B cell (primary cell): Measurements from ENCODE around the gene NFILZ. TPM values are rescaled to one million over a fixed set of nuclear protein-coding genes. Genes with fewer than 3 reads are reported as not detected.

Experiments
- ATAC-seq: fragments of 200-7000 bp; cut with Tn5 transposase; one replicate; pipeline ENCODE4 v1.10.0; 2021; ENCODE audit warnings: low read depth, mild to moderate bottlenecking, moderate number of reproducible peaks, moderate library complexity
- CTCF ChIA-PET: fragments of 350-600 bp; sonication (Branson Sonifier 250); formaldehyde crosslinking; loops from one replicate; lab custom pipeline; 2021; ENCODE audit warnings: antibody characterized with exemption, inconsistent platforms; lab: Charles Lee
- POLR2A ChIA-PET: fragments of 350-600 bp; sonication (Branson Sonifier 250); formaldehyde crosslinking; loops from one replicate; lab custom pipeline; 2021; ENCODE audit warnings: antibody characterized with exemption; lab: Charles Lee
- DNase-seq: peaks from one replicate; pipeline ENCODE4 v3.0.0; 2013
- H2AFZ ChIP-seq: 2 replicates; pipeline ENCODE4 v1.6.1; 2012; ENCODE audit warnings: mild to moderate bottlenecking, low read depth, low read length; ENCODE audit not compliant: insufficient read depth, poor library complexity, severe bottlenecking
- H3K27ac ChIP-seq, 2 donors: 1 replicate in 1 of 2; 2 replicates in 1 of 2; pipeline ENCODE4 v1.5.1; 2012 to 2013; ENCODE audit warnings: low read length in 2 of 2, mild to moderate bottlenecking in 2 of 2, moderate library complexity in 1 of 2
- H3K27me3 ChIP-seq, 4 experiments: fragments of 200-600 bp in 1 of 4; sonication (generic) in 1 of 4; replicated peaks in 1 of 4; 1 replicate in 2 of 4; 2 replicates in 2 of 4; pipeline versions ENCODE4 v1.6.1 to v1.7.0; 2013 to 2016; ENCODE audit warnings: low read length in 3 of 4, mild to moderate bottlenecking in 2 of 4, mixed read lengths in 1 of 4, moderate library complexity in 1 of 4; ENCODE audit not compliant: insufficient read depth in 4 of 4, control insufficient read depth in 3 of 4; ENCODE audit errors: control extremely low read depth in 1 of 4
- H3K36me3 ChIP-seq, 2 experiments: replicated peaks in 1 of 2; 1 replicate in 1 of 2; 2 replicates in 1 of 2; pipeline versions ENCODE4 v1.6.1 to v1.7.1; 2013; ENCODE audit warnings: low read length in 1 of 2; ENCODE audit not compliant: insufficient read depth in 2 of 2, control insufficient read depth in 1 of 2; ENCODE audit errors: control extremely low read depth in 1 of 2, extremely low read depth in 1 of 2
- H3K4me1 ChIP-seq, 2 donors: fragments of 200-600 bp in 1 of 2; sonication (generic) in 1 of 2; 1 replicate in 1 of 2; 2 replicates in 1 of 2; pipeline versions ENCODE4 v1.5.1 to v1.6.1; 2013 to 2017; ENCODE audit warnings: low read length in 2 of 2; ENCODE audit not compliant: control insufficient read depth in 2 of 2, insufficient read depth in 2 of 2
- H3K4me2 ChIP-seq: replicated peaks from 2 replicates; pipeline ENCODE3; 2012; ENCODE audit warnings: mild to moderate bottlenecking, low read depth, low read length; ENCODE audit not compliant: poor library complexity, severe bottlenecking
- H3K4me3 ChIP-seq, 5 experiments: fragments of 200-600 bp in 1 of 5; sonication (generic) in 1 of 5; 1 replicate in 3 of 5; 2 replicates in 2 of 5; pipeline versions ENCODE4 v1.5.1 to v1.7.0; 2011 to 2016; ENCODE audit warnings: low read length in 4 of 5, mild to moderate bottlenecking in 4 of 5, low read depth in 2 of 5, control low read depth in 1 of 5, moderate library complexity in 1 of 5; ENCODE audit not compliant: insufficient read depth in 1 of 5; ENCODE audit errors: control extremely low read depth in 1 of 5, extremely low read depth in 1 of 5
- H3K79me2 ChIP-seq: fragments of 200-600 bp; sonication (generic); one replicate; pipeline ENCODE4 v1.6.0; 2016; ENCODE audit warnings: low read length; ENCODE audit not compliant: control insufficient read depth, insufficient read depth
- H3K9ac ChIP-seq: fragments of 200-600 bp; sonication (generic); 2 replicates; pipeline ENCODE4 v1.6.1; 2017; ENCODE audit warnings: mild to moderate bottlenecking, low read length, moderate library complexity
- H3K9me3 ChIP-seq, 3 donors: one replicate each; pipeline versions ENCODE4 v1.6.1 to v1.7.1; 2013; ENCODE audit warnings: low read length in 2 of 3; ENCODE audit not compliant: control insufficient read depth in 2 of 3, insufficient read depth in 1 of 3; ENCODE audit errors: control extremely low read depth in 1 of 3
- H4K20me1 ChIP-seq: 2 replicates; pipeline ENCODE4 v1.6.0; 2012; ENCODE audit warnings: mild to moderate bottlenecking, low read length; ENCODE audit not compliant: insufficient read depth, control insufficient read depth, poor library complexity, severe bottlenecking
- H3K27ac Mint-ChIP-seq: one replicate; pipeline ENCODE4 v1.8.0; 2021; ENCODE audit warnings: mixed read lengths
- H3K27me3 Mint-ChIP-seq: one replicate; pipeline ENCODE4 v1.8.0; 2021; ENCODE audit warnings: mixed read lengths
- H3K4me1 Mint-ChIP-seq: one replicate; pipeline ENCODE4 v1.8.0; 2021; ENCODE audit warnings: mixed read lengths
- H3K4me3 Mint-ChIP-seq: one replicate; pipeline ENCODE4 v1.8.0; 2021; ENCODE audit warnings: mixed read lengths
- H3K9me3 Mint-ChIP-seq: one replicate; pipeline ENCODE4 v1.8.0; 2022; ENCODE audit warnings: mixed read lengths; ENCODE audit not compliant: insufficient read depth
- CTCF ChIP-seq: fragments of 200-600 bp; IDR thresholded peaks from one replicate; pipeline ENCODE4 v1.8.0; 2022; ENCODE audit warnings: antibody characterized with exemption, mild to moderate bottlenecking
- EZH2 ChIP-seq: IDR thresholded peaks from 2 replicates; pipeline ENCODE4 v1.6.1; 2012; ENCODE audit warnings: borderline replicate concordance, low read depth, mild to moderate bottlenecking, moderate library complexity, low read length; ENCODE audit not compliant: insufficient read depth, poor library complexity, severe bottlenecking
- WGBS: methylation state at CpG from one replicate; pipeline ENCODE4 v1.1.5; 2013; ENCODE audit warnings: missing lambda C conversion rate; ENCODE audit not compliant: insufficient coverage; 5-methylcytosine and 5-hydroxymethylcytosine counted together
- intact Hi-C: fragments of 100-400 bp; cut with micrococcal nuclease; formaldehyde crosslinking; loops from one replicate; pipeline ENCODE4 v1.10.0; 2022
- polyA plus RNA-seq: library from polyadenylated mRNA; depleted of rRNA; stranded (reverse); fragments of >200 nt; gene quantifications from 2 replicates; pipeline ENCODE4 v1.2.3, GENCODE V29; 2012
- total RNA-seq, 2 donors: library from RNA; stranded (reverse); fragments of 120-200 nt in 1 of 2; gene quantifications; 1 replicate in 1 of 2; 2 replicates in 1 of 2; pipeline versions ENCODE4 v1.2.3 to v1.2.4, GENCODE V29; 2013 to 2022

NFILZ gene
- total and polyA plus RNA-seq, 2 donors (not counting 1 experiment from before 2014, with no cell fraction given), result not detected

- ChIA-PET POLR2A (no interaction called here), CTCF (no interaction called here)
- H3K9ac ChIP-seq, result no peak overlapping the region
- peaks cover 0 to 3% (median 0%) of the 10 kb centered on the region in 4 experiments for H3K27me3 ChIP-seq
- H3K27ac Mint-ChIP-seq, result no peak overlapping the region
- H3K4me1 Mint-ChIP-seq, result no peaks in the 10 kb centered on the region
- H3K4me3 ChIP-seq, result no peak overlapping the region
- DNase-seq (no peak), ATAC-seq (no peak)
- no peaks in the 10 kb centered on the region for H4K20me1 ChIP-seq
- peaks cover 3% of the 10 kb centered on the region for H3K27me3 Mint-ChIP-seq
- H3K4me2 ChIP-seq, result no peak overlapping the region
- H3K4me1 ChIP-seq, result no peaks in the 10 kb centered on the region
- H3K79me2 ChIP-seq, result no peaks in the 10 kb centered on the region
- no peak for TF ChIP-seq CTCF
- no peak for TF ChIP-seq EZH2
- H3K9me3 ChIP-seq, result no peaks in the 10 kb centered on the region
- H3K4me3 Mint-ChIP-seq, result no peak overlapping the region
- no peaks in the 10 kb centered on the region for H3K9me3 Mint-ChIP-seq
- WGBS, result 73% methylated on average over 5 of the region's 6 CpGs
- no peaks in the 10 kb centered on the region for H3K36me3 ChIP-seq
- intact Hi-C loops, result no loop called here
- H2AFZ ChIP-seq, result no peak overlapping the region
- no peak overlapping the region for H3K27ac ChIP-seq
These were observed 477 bp downstream of the NFILZ start for GRCh38 chr19:8630796-8631424.

- H3K27ac Mint-ChIP-seq, result no peak overlapping the region
- ChIA-PET POLR2A (no interaction called here), CTCF (no interaction called here)
- Histone ChIP-seq H3K4me1 (no peaks in the 10 kb centered on the region), H3K27ac (no peak overlapping the region), H4K20me1 (no peaks in the 10 kb centered on the region), H3K9ac (no peak overlapping the region), H3K36me3 (no peaks in the 10 kb centered on the region), H3K27me3 (peaks cover 0 to 3% (median 0%) of the 10 kb centered on the region in 4 experiments), H3K4me3 (no peak overlapping the region), H3K79me2 (no peaks in the 10 kb centered on the region), H3K4me2 (no peak overlapping the region), H2AFZ (no peak overlapping the region), H3K9me3 (no peaks in the 10 kb centered on the region)
- intact Hi-C loops, result no loop called here
- 89% methylated on average over 10 of the region's 11 CpGs for WGBS
- H3K9me3 Mint-ChIP-seq, result no peaks in the 10 kb centered on the region
- ATAC-seq, result no peak
- H3K4me1 Mint-ChIP-seq, result no peaks in the 10 kb centered on the region
- peaks cover 3% of the 10 kb centered on the region for H3K27me3 Mint-ChIP-seq
- H3K4me3 Mint-ChIP-seq, result no peak overlapping the region
- DNase-seq, result no peak
- TF ChIP-seq CTCF, result no peak
- no peak for TF ChIP-seq EZH2
These were observed 989 bp downstream of the NFILZ start for GRCh38 chr19:8631425-8631819.
